ENCODE measurements around the gene THSD7A.

The THSD7A gene

DNA sequence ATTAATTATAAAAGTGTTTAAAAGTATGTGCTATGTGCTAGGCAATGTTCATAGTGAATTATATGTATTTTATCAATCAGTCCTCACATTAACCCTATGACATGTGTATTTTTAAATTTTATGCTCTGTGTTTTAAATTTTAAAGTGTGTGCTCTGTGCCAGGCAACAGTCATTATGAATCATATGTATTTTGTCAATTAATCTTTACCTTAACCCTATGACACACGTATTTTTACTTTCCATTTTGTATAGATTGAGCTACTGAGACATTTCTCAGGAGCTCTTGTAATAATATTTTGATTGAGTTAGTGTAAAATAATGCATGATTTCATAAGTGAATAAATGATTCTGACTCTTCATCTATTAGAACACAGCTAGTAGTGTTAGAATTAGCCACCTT, 117.8 kb downstream of the THSD7A start:
- no peak overlapping the region for H3K27ac Mint-ChIP-seq
- H3K36me3 Mint-ChIP-seq, result no peaks in the 10 kb centered on the region
- H3K4me3 Mint-ChIP-seq, result no peak overlapping the region
- H3K27me3 Mint-ChIP-seq, result no peaks in the 10 kb centered on the region
- no peaks in the 10 kb centered on the region for H3K9me3 Mint-ChIP-seq (ENCODE audit: low read depth)
- H3K4me1 Mint-ChIP-seq (ENCODE audit: low read depth), result no peaks in the 10 kb centered on the region

DNA sequence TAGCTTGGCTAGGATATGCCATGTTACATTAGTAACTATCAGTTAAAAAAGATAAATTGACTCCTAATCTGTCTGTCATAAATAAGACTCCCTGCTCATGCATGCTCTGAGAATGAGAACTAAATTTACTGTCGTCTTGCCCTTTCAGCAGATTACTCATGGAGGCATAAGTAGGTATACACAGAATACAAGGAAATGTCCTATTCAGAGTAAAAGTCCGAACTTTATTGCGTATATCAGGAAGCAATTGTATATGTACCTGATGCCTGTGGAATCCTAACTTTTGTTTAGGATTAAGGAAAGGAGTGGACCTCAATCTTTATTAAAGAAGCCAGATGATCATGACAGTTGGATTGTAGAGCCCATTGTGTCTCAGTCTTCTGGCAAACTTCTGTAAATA, 118.6 kb downstream of the THSD7A start:
- Mint-ChIP-seq H3K4me3 (no peak overlapping the region), H3K27ac (no peak overlapping the region), H3K9me3 (ENCODE audit: low read depth) (no peaks in the 10 kb centered on the region), H3K27me3 (no peaks in the 10 kb centered on the region), H3K4me1 (ENCODE audit: low read depth) (no peaks in the 10 kb centered on the region), H3K36me3 (no peaks in the 10 kb centered on the region)

DNA sequence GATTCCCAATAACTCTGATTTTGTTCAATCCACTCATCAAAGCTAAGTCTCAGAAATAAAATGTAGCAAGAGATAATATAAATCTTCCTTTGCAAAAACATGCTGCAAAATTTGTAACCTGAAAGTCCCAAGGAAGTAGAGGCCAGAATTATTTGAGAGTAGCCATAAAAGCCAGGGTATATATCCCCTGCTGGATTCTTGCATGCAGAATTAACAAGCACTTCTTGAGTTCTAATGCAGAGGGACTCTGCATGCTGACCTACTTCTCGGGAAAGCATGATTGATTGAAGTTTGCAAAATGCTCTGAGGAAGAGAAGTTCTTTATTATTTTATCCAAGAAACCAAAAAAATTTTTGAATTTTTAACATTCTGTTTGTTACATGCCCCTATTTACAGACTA, 121.6 kb downstream of the THSD7A start:
- no peaks in the 10 kb centered on the region for H3K36me3 Mint-ChIP-seq
- H3K27me3 Mint-ChIP-seq, result no peaks in the 10 kb centered on the region
- H3K4me3 Mint-ChIP-seq, result no peak overlapping the region
- H3K27ac Mint-ChIP-seq, result no peak overlapping the region
- H3K9me3 Mint-ChIP-seq (ENCODE audit: low read depth), result no peaks in the 10 kb centered on the region
- H3K4me1 Mint-ChIP-seq (ENCODE audit: low read depth), result no peaks in the 10 kb centered on the region

DNA sequence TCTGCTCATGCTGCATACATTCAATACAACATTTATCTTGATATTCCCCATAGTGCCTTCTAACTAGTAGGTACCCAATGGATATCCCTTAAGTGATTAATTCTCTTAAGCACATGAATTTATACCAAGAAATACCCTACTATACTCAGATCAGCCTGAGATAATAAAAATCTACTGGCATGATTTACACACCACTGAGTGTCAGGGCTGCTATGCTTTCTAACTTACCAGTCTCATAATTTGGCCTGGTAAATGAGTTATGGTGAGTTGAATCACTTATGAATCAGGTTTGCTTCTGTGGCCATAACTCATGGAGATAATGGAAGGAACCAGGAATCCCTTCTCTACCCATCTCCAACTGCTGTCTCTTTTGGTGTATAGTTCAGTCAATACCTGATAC, 122.8 kb downstream of the THSD7A start:
- Mint-ChIP-seq H3K4me1 (ENCODE audit: low read depth) (no peaks in the 10 kb centered on the region), H3K27me3 (no peaks in the 10 kb centered on the region), H3K27ac (no peak overlapping the region), H3K9me3 (ENCODE audit: low read depth) (no peaks in the 10 kb centered on the region), H3K4me3 (no peak overlapping the region), H3K36me3 (no peaks in the 10 kb centered on the region)

DNA sequence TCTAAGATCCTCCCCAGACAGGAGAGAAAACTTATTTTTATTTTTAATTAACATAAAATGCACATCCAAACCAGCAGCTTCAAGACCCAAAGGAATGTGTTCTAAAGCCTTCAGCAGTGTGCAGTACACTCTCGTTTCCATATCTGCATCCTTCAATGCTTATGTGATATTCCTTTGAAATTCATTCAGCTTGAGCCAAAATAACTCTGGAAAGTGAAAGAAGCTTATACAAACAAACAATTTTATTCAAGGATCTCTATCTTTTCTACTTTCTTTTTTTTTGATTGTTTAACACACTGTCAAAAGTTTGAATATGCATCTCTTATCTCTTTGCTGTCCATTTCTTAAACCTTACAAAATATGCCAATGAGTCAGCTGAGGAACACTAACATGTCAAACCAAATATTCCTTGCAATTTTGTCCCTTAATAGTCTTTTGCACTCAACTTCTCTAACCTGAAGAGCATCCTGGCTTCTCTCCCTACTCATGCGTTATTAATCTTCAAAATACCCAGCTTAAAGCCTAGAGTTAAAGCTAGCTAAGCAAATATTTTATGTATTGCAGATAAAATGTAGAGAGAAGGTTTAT, 124.3 kb downstream of the THSD7A start:
- Mint-ChIP-seq H3K27me3 (no peaks in the 10 kb centered on the region), H3K9me3 (ENCODE audit: low read depth) (no peaks in the 10 kb centered on the region), H3K4me3 (no peak overlapping the region), H3K36me3 (no peaks in the 10 kb centered on the region), H3K27ac (no peak overlapping the region), H3K4me1 (ENCODE audit: low read depth) (no peaks in the 10 kb centered on the region)

DNA sequence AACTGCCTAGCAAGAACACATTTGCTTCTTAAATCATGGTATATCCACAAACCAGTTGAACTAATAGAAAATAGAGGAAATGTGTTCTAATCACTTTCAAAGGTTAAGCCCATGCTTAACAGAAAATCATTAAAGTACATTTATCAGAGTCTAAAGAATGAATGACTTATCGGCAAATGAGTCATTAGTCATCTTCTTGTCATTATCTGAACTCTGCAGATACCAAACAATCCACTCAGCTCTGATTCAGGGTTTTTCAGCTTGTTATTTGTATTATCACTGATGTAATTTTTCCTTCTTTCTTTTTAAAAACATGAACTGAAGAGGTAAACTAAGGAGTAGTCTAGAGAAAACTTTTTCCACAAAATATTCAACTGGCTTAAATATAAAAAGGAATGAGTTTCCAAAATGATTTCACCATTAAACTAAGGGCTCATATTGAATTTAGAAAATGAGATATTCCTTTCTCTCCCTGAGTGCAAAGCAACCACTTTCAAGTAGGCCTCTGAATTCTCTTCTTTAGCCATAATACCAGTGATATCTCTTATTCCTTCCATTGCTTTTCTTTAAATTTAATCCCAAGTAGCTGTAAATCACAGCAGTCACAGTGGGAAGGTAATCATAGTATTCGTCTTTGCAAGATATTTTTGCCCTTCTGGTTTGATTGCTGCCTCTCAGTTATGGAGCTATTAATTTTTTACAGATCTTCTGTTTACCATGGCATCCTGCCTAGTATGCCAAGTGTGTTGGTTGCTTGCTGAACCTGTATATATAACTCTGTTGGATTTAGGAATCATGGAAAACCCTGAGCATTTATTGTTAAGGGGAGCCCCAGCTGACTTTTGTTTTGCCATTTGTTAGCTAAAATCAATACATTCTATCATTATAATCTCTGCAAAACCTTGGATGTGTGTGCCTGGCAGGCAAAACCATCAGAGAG, 125.1 kb downstream of the THSD7A start:
- H3K4me1 Mint-ChIP-seq (ENCODE audit: low read depth), result no peaks in the 10 kb centered on the region
- H3K9me3 Mint-ChIP-seq (ENCODE audit: low read depth), result no peaks in the 10 kb centered on the region
- no peaks in the 10 kb centered on the region for H3K27me3 Mint-ChIP-seq
- no peak overlapping the region for H3K27ac Mint-ChIP-seq
- H3K4me3 Mint-ChIP-seq, result no peak overlapping the region
- H3K36me3 Mint-ChIP-seq, result no peaks in the 10 kb centered on the region

DNA sequence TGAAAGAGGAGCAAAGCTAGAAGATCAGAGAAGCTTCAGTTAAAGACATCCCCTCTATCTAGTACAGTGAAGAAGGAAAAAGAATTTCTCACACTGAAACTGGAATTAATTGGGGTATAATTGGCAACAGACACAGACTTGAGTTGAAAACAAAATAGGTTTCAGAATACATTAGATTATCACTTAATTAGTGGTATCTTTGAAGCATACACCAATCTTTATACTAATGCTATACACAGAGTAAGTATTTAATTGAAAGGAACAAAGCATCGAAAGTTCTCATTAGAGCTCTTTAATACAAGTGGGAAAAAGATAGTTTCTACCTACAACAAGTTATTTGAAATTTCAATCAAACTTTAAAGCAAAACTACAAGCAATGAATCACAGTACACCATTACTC, 128.2 kb downstream of the THSD7A start:
- H3K27ac Mint-ChIP-seq, result no peak overlapping the region
- H3K4me3 Mint-ChIP-seq, result no peak overlapping the region
- H3K4me1 Mint-ChIP-seq (ENCODE audit: low read depth), result no peaks in the 10 kb centered on the region
- H3K27me3 Mint-ChIP-seq, result no peaks in the 10 kb centered on the region
- no peaks in the 10 kb centered on the region for H3K36me3 Mint-ChIP-seq
- H3K9me3 Mint-ChIP-seq (ENCODE audit: low read depth), result no peaks in the 10 kb centered on the region

DNA sequence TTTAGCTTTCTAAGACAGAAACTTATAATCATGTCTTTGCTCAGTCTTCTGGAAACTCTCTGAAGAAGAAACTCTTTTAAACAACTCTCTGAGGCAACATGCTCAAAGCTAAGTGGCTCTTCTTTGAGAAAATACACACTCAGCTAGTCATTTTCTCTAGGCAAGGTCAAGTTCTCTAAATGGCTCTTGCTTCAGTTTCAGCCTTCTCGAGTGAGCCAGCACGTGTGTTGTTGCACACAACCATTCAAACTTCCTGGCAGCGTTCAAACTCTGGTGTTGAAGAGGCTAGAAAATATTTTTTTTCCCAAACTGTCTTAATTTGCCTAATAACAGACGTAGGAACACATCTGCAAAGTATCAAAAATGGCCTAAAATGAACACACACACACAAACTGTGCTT, 129.1 kb downstream of the THSD7A start:
- Mint-ChIP-seq H3K27ac (no peak overlapping the region), H3K36me3 (no peaks in the 10 kb centered on the region), H3K4me3 (no peak overlapping the region), H3K4me1 (ENCODE audit: low read depth) (no peaks in the 10 kb centered on the region), H3K9me3 (ENCODE audit: low read depth) (no peaks in the 10 kb centered on the region), H3K27me3 (no peaks in the 10 kb centered on the region)

DNA sequence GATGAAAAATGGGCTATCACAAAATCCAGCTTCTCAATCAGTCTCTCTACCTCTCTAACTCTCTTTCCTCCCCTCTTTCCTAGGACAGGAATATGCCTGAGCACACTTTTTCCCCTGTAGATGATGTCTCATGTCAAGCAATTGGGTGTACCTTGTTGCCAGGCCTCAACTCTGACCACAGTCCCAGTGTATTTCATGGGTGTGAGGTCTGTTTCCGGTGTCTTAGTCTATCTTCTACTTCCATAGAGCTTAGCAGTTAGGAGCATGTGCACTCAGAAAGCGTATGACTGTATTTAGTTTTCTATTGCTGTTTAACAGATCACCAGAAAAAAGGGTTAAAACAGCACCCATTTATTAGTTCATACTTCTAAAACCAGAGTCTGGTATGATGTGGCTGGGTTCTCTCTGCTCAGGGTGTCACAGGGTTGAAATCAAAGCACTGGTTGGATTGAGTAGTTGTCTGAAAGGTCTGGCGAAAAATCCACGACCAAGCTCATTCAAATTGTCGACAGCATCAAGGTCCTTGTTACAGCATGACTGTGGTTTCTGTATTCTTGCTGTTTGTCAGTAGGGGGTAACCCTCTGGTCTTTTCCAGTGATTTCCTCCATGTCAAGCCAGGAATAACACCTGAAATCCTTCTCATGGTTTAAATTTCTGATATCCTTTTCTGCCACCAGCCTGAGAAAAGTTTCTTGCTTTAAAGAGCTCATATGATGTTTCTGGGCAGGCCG, 130.0 kb downstream of the THSD7A start:
- no peaks in the 10 kb centered on the region for H3K27me3 Mint-ChIP-seq
- H3K4me3 Mint-ChIP-seq, result no peak overlapping the region
- H3K9me3 Mint-ChIP-seq (ENCODE audit: low read depth), result no peaks in the 10 kb centered on the region
- no peaks in the 10 kb centered on the region for H3K4me1 Mint-ChIP-seq (ENCODE audit: low read depth)
- H3K36me3 Mint-ChIP-seq, result no peaks in the 10 kb centered on the region
- H3K27ac Mint-ChIP-seq, result no peak overlapping the region

DNA sequence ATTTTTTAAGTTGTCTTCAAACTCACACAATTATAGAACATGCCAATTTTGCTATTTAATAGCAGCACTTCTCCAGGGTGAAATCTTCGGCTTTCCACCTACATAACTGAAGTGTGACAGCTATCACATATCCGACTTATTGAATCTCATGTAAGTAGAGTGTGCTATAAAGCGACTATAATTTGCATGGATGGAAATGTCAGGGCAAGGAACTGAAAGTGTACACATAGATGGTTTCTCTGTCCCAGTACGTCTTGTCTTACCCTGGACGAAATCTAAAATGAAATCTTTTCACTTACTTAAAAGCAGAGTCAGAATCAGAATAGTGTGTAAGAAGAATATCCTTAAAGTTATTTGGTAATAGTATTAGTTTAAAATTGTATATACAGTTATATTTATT, 132.3 kb downstream of the THSD7A start:
- H3K27ac Mint-ChIP-seq, result no peak overlapping the region
- no peaks in the 10 kb centered on the region for H3K9me3 Mint-ChIP-seq (ENCODE audit: low read depth)
- H3K4me1 Mint-ChIP-seq (ENCODE audit: low read depth), result no peaks in the 10 kb centered on the region
- no peaks in the 10 kb centered on the region for H3K27me3 Mint-ChIP-seq
- H3K36me3 Mint-ChIP-seq, result no peaks in the 10 kb centered on the region
- no peak overlapping the region for H3K4me3 Mint-ChIP-seq

DNA sequence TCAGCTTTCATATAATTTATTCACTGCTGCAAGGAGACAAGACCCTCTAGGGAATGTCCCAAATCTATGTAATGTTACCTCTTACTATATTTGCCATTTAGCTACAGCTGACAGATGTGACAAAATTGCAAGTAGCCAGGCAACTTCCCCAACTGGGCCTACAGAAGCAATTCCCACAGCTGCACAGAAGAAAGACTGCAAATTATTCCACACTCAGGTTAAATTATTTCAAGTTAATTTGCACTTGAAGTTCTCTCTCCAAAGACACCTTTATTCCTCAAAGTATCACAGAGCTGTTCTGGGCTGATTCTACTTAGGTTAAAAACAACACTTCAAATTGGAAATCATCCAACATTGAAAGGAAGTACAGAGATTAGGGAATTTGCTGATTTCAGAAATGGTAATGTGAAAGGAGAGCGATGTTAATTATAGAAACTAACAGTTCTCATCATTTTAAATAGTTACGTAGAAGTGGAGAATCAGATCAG, 133.6 kb downstream of the THSD7A start:
- H3K9me3 Mint-ChIP-seq (ENCODE audit: low read depth), result no peaks in the 10 kb centered on the region
- H3K27ac Mint-ChIP-seq, result no peak overlapping the region
- H3K4me1 Mint-ChIP-seq (ENCODE audit: low read depth), result no peaks in the 10 kb centered on the region
- H3K27me3 Mint-ChIP-seq, result no peaks in the 10 kb centered on the region
- no peak overlapping the region for H3K4me3 Mint-ChIP-seq
- no peaks in the 10 kb centered on the region for H3K36me3 Mint-ChIP-seq

DNA sequence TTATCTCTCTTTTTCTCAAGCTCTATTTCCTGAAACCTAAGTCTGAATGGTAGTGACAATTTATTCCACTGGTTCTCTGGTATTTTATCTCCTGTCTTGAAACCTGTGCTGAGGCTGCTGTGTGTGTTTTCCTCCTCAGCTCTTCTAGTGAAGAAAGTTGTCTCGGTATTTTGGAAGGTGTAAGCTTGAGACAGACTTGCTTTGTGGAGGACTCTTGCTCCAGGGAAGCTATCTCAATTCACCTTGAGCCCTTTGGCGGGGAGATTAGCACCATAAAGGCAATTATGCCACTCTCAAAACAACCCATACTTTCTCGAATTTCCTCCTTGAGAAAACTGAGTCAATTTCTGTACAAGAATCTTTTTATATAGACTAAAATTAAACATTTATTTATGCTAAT, 141.6 kb downstream of the THSD7A start:
- H3K4me1 Mint-ChIP-seq (ENCODE audit: low read depth), result no peaks in the 10 kb centered on the region
- H3K4me3 Mint-ChIP-seq, result no peak overlapping the region
- H3K27ac Mint-ChIP-seq, result no peak overlapping the region
- no peaks in the 10 kb centered on the region for H3K36me3 Mint-ChIP-seq
- no peaks in the 10 kb centered on the region for H3K27me3 Mint-ChIP-seq
- H3K9me3 Mint-ChIP-seq (ENCODE audit: low read depth), result no peaks in the 10 kb centered on the region

DNA sequence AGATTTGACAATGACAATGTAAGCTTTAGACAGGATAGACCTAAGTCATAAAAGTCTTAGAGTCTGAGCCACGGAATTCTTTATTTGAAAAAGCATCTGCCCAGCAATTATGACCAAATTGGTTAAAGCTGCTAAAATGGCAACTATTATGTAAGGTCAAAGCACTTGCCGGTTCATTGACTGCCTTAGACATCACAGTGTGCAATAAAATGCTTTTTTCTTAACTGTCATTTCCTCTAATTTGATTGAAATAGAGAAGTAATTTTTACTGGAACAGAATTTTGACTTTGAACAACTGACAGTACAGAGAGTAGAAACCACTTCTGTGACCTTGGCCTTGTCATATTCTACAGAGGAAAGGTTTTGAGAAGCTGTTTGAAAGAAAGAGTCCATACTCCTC, 142.9 kb downstream of the THSD7A start:
- no peak overlapping the region for H3K27ac Mint-ChIP-seq
- H3K4me1 Mint-ChIP-seq (ENCODE audit: low read depth), result no peaks in the 10 kb centered on the region
- peaks cover 6% of the 10 kb centered on the region for H3K9me3 Mint-ChIP-seq (ENCODE audit: low read depth)
- H3K4me3 Mint-ChIP-seq, result no peak overlapping the region
- no peaks in the 10 kb centered on the region for H3K36me3 Mint-ChIP-seq
- H3K27me3 Mint-ChIP-seq, result no peaks in the 10 kb centered on the region

DNA sequence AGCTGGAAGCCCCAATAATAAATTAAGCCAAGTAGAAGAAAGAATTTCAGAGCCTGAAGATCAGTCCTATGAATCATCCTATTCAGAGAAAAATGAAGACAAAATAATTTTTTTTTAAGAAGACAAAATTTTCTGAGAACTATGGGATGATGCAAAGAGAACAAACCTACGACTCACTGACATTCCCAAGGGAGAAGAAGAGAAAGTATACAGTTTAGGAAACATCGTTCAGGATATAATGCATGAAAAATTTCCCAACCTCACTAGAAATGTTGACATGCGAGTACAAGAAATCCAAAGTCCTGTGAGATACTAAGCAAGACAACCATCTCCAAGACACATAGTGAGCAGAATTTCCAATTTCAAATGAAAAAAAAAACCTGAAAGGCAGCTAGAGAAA, 150.5 kb downstream of the THSD7A start:
- no peaks in the 10 kb centered on the region for H3K27me3 Mint-ChIP-seq
- H3K27ac Mint-ChIP-seq, result no peak overlapping the region
- H3K4me1 Mint-ChIP-seq (ENCODE audit: low read depth), result no peaks in the 10 kb centered on the region
- peaks cover 16% of the 10 kb centered on the region for H3K9me3 Mint-ChIP-seq (ENCODE audit: low read depth)
- H3K36me3 Mint-ChIP-seq, result no peaks in the 10 kb centered on the region
- no peak overlapping the region for H3K4me3 Mint-ChIP-seq

DNA sequence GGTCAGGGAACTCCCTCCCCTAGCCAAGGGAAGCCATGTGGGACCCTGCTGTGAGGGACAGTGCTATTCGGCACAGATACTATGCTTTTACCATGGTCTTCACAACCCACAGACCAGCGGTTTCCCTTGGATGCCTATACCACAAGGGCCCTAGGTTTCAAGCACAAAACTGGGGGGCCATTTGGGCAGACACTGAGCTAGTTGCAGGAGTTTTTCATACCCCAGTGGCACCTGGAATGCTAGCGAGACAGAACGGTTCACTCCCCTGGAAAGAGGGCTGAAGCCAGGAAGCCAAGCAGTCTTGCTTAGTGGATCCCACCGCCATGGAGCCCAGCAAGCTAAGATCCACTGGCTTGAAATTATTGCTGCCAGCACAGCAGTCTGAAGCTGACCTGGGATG, 156.8 kb downstream of the THSD7A start:
- Mint-ChIP-seq H3K4me3 (no peak overlapping the region), H3K9me3 (ENCODE audit: low read depth) (peaks cover 6% of the 10 kb centered on the region), H3K27me3 (no peaks in the 10 kb centered on the region), H3K4me1 (ENCODE audit: low read depth) (no peaks in the 10 kb centered on the region), H3K36me3 (no peaks in the 10 kb centered on the region), H3K27ac (no peak overlapping the region)
